ENCODE results near the gene VSTM2B.
"Not testable (repeated sequence)": the region's sequence is repeated elsewhere in the genome, so short reads cannot be mapped to it uniquely, and the experiment has no call there.

Gene VSTM2B

DNA sequence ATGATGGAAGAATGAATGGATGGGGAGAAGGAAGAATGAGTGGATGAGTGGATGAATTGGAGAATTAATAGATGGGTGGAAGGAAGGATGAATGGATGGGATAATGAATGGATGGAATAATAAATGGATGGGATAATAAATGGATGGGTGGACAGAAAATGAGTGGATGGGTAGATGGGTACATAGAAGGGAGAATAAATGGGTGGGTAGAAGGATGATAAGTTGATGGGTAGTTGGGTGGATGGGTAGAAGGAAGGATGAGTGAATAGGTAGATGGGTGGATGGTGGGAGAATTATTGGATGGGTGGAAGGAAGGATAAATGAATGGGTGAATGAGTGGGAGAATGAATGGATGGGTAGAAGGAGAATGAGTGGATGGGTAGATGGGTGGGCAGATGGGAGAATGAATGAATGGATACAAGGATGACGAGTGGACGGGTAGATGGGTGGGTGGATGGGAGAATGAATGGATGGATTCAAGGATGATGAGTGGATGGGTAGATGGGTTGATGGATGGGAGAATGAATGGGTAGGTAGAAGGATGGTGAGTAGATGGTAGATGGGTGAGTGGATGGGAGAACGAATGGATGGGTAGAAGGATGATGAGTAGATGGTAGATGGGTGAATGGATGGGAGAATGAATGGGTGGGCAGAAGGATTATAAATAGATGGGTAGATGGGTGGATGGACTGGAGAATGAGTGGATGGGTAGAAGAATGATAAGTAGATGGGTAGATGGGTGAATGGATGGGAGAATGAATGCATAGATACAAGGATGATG lies 15.9 kb downstream of the VSTM2B start:
- no peak for DNase-seq (ENCODE audit: low read depth)
- no peak overlapping the region for H3K4me3 ChIP-seq (ENCODE audit: low read length)
- TF ChIP-seq, protein P1, sequence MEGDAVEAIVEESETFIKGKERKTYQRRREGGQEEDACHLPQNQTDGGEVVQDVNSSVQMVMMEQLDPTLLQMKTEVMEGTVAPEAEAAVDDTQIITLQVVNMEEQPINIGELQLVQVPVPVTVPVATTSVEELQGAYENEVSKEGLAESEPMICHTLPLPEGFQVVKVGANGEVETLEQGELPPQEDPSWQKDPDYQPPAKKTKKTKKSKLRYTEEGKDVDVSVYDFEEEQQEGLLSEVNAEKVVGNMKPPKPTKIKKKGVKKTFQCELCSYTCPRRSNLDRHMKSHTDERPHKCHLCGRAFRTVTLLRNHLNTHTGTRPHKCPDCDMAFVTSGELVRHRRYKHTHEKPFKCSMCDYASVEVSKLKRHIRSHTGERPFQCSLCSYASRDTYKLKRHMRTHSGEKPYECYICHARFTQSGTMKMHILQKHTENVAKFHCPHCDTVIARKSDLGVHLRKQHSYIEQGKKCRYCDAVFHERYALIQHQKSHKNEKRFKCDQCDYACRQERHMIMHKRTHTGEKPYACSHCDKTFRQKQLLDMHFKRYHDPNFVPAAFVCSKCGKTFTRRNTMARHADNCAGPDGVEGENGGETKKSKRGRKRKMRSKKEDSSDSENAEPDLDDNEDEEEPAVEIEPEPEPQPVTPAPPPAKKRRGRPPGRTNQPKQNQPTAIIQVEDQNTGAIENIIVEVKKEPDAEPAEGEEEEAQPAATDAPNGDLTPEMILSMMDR (conservative IDR thresholded peaks at IDR 0.05; ENCODE audit: low read depth, low read length), result no peak

DNA sequence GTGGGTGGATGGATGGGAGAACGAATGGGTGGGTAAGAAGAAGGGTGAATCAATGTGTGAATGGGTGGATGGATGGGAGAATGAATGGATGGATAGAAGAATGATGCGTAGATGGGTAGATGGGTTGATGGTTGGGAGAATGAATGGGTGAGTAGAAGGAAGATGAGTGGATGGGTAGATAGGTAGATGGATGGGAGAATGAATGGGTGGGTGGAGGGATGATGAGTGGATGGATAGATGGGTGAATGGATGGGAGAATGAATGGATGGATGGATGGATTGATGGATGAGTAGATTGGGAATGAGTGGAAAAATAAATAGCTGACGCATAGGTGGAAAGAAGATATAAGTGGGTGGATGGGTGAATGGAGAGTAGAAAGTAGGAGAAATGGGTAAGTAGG lies 16.5 kb downstream of the VSTM2B start:
- TF ChIP-seq, protein P1 (conservative IDR thresholded peaks at IDR 0.05; ENCODE audit: low read depth, low read length), result no peak
- H3K4me3 ChIP-seq (ENCODE audit: low read length), result no peak overlapping the region
- DNase-seq (ENCODE audit: low read depth), result no peak

DNA sequence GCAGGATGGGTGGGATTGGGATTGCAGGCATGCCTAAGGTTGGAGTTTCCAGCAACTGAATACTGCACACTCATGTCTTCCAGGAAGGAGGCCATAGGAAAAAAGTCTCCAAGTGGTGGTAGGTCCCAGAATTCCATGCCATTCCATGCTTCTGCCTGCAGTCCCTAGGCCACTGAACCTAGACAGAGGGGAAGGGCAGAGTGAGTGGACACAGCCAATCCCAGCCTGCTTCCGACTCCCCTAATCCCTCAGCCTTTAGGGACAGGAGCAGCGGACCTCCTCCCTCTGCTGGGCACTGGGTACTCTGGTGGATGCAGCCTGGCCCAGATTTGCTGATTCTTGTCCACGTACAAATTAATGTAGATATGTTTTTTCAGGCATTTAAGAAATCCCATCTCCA lies 17.0 kb downstream of the VSTM2B start:
- no peak for DNase-seq (ENCODE audit: low read depth)
- TF ChIP-seq, protein P1 (conservative IDR thresholded peaks at IDR 0.05; ENCODE audit: low read depth, low read length), result no peak
- H3K4me3 ChIP-seq (ENCODE audit: low read length), result no peak overlapping the region

DNA sequence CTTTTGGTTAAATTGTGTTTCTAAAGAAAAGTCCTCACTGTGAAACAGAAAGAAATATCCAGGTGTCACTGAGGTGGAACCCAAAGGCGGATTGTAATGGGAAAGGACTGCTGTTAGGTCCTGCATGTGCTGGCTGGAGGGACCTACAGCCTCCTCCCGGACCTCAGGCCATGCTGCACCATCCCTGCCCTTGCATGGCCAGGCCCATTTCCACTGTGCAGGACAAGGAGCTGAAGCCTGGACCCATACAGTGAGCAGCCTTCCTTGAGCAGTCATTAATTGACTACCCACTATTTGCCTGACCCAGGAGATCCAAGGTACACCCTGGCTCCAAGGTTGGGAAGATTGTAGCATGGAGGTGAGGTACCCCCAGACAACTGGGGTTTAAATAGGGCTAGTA lies 17.6 kb downstream of the VSTM2B start:
- TF ChIP-seq, protein P1 (conservative IDR thresholded peaks at IDR 0.05; ENCODE audit: low read depth, low read length), result no peak
- H3K4me3 ChIP-seq (ENCODE audit: low read length), result no peak overlapping the region
- DNase-seq (ENCODE audit: low read depth), result no peak

DNA sequence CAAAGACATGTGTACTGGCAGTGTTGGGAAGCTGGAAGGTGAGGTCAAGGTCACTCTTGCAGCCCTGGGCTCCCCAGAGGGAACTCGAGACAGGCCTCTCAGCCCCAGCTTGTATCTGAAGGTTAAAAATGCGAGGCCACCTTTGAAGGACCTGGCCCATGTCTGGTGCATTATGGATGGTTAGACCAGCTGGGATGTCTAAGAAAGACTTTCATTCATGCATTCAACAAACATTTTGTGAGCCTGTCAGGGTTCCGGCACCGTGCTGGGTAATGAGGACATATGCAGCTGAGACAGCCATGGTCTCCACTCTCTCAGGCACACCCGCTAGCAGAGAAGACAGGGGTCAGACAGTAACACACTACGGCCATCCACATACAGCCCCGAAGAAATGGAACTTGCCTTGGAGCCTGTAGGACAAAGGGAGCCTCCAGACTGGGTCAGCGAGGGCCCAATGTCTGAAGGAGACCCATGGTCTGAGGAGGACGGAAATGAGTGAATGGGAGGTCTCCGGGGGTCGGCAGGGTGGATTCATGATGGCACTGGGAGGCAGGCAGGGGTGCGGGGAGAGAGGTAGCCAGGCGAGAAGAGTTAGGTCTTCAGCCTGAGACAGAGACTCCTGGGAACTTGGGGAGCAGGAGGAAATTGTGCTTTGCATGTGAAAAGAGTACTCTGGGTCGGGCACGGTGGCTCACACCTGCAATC lies 19.0 kb downstream of the VSTM2B start:
- TF ChIP-seq, protein P1 (conservative IDR thresholded peaks at IDR 0.05; ENCODE audit: low read depth, low read length), result no peak
- DNase-seq (ENCODE audit: low read depth), result no peak
- H3K4me3 ChIP-seq (ENCODE audit: low read length), result no peak overlapping the region

DNA sequence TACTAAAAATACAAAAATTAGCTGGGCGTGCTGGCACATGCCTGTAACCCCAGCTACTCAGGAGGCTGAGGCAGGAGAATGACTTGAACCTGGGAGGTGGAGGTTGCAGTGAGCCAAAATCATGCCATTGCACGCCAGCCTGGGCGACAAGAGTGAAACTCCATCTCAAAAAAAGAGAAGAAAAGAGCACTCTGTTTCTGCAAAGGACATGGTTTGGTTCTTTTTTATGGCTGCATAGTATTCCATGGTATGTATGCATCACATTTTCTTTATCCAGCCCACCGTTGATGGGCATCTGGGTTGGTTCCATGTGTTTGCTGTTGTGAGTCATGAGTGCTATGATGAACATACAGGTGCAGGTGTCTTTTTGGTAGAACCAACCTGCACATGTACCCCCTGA lies 19.7 kb downstream of the VSTM2B start:
- not testable (repeated sequence) for H3K4me3 ChIP-seq (ENCODE audit: low read length); DNase-seq (ENCODE audit: low read depth)

DNA sequence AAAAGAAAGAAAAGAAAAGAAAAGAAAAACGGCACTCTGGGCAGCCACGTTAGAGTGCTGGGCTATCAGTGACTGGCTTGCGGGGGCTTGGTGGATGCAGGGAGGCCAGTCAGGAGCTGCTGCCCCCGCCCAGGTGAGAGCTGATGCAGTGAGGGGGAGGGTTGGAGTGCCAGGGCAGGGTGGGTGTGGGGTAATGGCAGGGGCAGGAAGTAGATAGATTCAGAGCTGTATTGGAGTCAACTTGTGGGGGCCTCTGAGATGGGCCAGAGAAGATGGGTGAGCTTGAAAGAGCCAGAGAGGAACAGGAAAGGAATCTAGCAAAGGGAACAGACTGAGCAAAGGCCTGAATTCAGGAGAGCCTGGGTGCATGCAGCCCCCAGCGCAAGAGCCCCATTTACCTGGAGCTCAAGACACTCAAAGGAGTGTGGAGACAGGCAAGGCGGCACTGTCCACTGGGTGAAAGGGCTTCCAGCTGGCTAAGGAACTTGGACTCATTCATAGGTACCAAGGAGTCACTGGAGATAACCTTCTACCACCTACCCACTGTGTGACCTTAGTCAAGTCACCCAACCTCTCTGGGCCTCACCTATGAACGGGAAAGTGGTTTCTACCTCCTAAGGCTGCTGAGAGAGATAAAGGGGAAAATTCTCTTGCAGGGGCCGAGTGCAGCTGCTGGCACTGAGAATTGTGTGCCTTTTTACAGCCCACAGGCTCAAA lies 20.2 kb downstream of the VSTM2B start:
- TF ChIP-seq, protein P1 (conservative IDR thresholded peaks at IDR 0.05; ENCODE audit: low read depth, low read length), result no peak
- H3K4me3 ChIP-seq (ENCODE audit: low read length), result no peak overlapping the region
- DNase-seq (ENCODE audit: low read depth), result no peak
